HTERT RPE-1 (cell line): ENCODE measurements around the gene ATF6.
"Not testable (repeated sequence)": the region's sequence is repeated elsewhere in the genome, so short reads cannot be mapped to it uniquely, and the experiment has no call there.

Experiments
- in situ Hi-C: fragments of 300-500 bp; cut with MboI; formaldehyde crosslinking; loops from 4 replicates; pipeline ENCODE4 v1.14.3; 2020; ENCODE audit warnings: low sequenced_read_pairs

Gene ATF6

DNA sequence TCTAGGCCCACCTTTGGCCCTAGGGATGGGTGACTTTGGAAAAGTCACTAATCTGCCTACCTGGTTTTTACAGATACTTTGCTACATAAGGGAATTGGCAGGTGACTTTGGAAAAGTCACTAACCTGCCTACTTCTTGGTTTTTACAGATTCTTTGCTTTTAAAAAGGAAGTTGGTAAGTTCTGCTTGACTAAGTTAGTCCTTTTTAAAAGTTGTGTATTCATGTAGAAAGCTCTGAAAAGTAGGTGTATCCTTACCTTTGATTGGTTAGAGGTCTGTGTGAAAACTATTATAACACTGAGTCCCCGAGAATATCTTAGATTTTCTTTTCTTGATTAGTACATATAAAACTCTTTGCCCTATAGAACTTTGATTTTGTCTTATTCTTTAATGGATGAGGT, 12.4 kb downstream of the ATF6 start:
- in situ Hi-C loops, result no loop called here

DNA sequence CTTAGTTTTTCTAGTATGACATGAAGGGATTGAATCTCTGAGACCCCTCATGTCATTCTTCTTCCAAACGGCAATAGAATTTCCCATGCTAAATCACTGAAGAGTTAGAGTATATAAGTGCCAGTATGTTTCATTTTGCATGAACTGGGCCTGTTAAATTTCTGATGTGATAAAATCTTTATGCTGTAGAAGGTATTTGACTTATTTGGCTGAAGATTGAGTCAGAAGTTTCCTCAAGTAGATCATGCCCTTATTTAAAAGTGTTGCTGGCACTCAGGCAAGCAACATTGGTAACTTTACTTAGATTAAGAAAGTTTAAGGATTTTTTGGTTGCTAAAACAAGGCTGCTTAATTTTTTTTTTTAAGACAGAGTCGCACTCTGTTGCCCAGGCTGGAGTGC, 13.3 kb downstream of the ATF6 start:
- in situ Hi-C loops, result no loop called here

DNA sequence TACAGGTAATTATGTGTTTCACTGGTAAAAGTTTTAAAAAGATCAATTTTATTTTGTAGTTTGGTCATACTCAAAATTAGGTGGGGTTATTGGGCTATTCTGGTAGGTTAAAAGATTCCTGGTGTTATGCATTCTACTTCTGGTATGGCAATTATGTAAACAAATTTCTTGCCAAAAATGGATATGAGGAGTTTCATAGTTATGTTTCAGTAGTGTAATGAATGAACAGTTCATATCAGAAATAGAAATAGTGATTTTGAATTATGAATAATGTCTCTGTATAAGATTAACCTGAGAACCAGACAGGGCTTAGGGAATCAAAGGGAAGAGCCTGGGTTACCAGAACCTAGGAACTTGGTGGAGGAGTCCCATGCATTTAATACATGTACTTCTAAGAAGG, 15.9 kb downstream of the ATF6 start:
- in situ Hi-C loops, result no loop called here

DNA sequence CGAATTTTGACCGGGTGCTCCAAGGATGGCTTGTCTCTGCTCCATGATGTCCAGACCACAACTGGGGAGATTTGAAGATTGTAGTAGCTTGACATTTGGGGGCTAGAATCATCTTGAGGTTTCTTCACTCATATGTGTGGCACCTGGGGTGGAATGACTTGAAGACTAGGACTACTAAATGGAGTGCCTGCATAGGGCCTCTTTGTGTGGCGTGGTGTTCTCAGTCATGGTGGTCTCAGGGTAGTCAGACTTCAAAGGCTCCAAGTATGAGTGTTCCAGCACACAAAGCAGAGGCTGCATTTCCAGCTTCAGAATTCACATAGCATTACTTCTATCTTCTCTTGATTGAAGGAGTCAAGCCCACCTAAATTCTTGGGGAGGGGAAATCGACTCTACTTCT, 16.8 kb downstream of the ATF6 start:
- in situ Hi-C loops, result no loop called here

DNA sequence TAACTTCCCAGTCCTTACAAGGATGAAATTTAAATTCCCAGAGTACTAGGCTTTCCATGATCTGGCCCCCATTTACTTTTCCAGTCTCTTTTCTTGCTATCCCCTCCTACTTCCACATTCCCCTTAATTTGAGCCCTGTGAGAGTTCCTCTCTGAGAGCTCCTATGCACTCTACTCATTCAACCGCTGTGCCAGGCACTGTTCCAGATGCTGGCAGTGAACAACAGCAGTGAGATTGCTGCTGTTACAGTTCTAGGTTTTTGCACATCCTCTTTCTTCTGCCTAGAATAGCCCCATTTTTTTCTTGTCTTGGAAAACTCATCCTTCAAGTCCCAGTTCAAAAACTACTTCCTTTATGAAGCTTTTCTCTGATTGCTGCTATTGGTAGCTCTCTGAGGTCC, 18.8 kb downstream of the ATF6 start:
- in situ Hi-C loops, result no loop called here

DNA sequence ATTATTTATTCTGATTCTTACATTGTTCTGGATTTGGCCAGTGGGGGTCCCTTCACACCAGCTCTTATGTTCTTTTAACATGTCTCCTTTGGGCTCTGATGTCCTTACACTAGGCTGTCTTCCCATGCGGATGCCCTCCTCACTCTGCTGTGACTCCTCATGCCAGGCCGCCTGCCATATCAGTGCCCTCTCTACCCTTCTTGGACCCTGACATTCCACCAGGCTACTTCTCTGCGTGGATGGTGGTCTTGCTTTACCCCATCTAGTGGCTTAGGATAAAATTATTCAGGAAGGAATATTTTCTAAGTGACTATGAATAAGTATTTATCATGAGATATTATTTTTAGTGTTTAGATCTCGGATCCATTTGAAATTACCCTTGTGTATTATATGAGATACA, 21.2 kb downstream of the ATF6 start:
- in situ Hi-C loops, result no loop called here

DNA sequence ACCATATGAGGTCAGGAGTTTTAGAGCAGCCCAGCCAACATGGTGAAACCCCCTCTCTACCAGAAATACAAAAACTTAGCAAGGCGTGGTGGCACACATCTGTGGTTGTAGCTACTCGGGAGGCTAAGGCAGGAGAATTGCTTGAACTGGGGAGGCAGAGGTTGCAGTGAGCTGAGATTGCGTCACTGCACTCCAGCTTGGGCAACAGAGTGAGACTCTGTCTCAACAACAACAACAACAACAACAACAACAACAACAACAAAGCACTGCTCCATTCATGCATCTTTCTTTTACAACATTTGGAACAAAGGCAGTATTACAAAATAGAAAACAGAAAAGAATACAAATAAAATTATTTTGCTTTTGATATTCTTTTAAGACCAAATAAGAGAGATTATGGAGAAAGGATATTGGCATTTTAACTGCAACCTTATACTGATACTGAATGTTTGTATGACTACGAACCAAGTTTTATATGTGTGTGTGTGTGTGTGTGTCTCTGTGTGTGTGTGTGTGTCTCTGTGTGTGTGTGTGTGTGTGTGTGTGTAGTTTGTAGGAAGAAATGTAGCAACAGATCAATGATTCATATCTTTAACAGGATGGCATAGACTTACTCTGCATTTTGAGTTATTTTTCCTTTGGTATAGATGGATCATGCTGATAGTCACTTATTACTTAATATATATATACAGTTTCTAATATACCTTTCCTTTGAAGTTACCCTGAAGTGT, 24.6 kb downstream of the ATF6 start:
- in situ Hi-C loops, result no loop called here

DNA sequence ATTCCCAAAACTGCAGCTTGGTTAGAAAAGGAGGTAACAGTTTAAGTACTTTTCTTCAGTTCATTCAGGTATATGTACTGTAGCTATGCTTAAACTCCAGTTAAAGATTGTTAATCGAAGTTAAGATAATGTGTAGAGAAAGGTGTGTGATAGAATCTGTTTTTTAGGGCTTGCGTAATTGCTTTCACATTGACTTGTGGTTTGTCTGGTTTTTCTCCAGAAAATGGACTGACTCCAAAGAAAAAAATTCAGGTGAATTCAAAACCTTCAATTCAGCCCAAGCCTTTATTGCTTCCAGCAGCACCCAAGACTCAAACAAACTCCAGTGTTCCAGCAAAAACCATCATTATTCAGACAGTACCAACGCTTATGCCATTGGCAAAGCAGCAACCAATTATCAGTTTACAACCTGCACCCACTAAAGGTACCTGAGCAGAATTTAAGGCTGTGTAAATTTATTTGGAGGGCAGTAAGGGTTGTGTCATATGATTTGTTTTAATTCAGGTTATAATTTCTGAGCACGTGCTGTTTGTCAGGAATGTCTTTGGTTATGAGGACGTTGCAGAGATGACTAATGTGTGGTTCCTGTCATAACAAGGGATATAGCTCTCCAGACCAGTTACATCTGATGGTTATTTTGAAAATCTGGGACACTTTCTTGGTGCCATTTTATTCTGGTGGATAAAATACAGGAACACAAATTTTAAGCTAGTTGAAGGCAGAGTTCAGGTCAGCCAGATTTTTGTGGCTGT, 26.0 kb downstream of the ATF6 start:
- in situ Hi-C loops, result no loop called here

DNA sequence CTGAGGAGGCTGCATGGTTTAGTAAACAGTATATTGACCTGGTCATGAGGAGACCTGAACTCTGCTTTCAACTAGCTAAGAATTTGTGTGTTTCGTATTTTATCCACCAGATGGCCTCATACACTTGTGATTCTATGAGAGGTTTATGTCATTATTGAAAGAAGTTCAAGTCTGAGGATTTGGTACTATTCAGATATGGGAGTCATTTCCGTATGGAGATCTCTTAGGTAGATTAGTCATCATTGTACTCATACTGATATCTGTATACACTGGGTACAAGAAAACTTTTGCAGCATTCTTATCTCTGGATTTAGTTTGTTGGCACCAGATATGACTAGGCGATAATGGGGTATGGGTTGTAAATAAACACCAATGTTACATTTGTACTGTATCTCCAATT, 26.6 kb downstream of the ATF6 start:
- in situ Hi-C loops, result no loop called here

DNA sequence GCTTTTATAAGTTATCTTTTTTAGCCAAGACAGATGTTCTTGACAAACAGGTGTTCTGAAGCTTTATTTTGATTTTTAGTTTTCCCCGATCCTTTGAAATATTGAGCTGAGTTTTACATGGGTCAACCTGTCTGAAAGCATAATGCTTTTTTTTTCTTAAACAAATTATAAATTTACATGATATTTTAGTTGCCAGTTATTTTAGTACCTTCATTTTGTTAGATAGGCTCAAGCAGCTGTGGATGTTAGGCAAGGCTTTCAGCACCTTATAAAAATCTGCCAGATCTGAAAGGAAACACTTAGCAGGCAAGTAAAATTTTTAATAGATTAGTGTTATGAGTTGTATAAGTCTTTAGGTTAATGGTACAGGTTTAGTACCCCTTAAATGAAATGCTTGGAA, 33.7 kb downstream of the ATF6 start:
- in situ Hi-C loops, result no loop called here

DNA sequence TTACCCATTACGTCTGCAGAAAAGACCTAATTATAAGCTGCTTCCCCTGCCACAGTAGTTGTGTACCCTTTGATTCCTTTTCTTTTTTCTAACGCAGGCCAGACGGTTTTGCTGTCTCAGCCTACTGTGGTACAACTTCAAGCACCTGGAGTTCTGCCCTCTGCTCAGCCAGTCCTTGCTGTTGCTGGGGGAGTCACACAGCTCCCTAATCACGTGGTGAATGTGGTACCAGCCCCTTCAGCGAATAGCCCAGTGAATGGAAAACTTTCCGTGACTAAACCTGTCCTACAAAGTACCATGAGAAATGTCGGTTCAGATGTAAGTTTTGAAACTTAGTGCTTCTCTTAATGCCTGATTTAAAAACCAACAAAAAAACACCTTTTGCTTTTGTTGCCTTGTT, 35.8 kb downstream of the ATF6 start:
- in situ Hi-C loops, result no loop called here

DNA sequence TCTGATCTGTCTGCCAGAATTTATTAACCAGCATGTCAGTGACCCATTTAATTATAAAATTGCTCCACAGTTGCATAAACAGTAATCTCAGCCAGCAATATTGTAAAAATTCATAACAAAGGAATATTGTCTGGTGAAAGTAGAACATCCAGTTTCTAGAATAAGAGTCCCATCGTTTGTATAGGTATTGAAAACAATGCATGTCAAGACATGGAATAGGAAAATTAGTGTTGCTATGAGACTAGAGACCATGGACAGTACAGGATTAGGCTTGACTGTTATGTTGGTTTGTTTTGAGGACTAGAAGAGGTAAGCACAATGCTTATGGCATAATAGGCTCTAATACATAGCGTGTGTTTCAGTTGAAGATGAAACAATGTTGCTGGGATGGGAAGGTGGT, 37.1 kb downstream of the ATF6 start:
- in situ Hi-C loops, result no loop called here

DNA sequence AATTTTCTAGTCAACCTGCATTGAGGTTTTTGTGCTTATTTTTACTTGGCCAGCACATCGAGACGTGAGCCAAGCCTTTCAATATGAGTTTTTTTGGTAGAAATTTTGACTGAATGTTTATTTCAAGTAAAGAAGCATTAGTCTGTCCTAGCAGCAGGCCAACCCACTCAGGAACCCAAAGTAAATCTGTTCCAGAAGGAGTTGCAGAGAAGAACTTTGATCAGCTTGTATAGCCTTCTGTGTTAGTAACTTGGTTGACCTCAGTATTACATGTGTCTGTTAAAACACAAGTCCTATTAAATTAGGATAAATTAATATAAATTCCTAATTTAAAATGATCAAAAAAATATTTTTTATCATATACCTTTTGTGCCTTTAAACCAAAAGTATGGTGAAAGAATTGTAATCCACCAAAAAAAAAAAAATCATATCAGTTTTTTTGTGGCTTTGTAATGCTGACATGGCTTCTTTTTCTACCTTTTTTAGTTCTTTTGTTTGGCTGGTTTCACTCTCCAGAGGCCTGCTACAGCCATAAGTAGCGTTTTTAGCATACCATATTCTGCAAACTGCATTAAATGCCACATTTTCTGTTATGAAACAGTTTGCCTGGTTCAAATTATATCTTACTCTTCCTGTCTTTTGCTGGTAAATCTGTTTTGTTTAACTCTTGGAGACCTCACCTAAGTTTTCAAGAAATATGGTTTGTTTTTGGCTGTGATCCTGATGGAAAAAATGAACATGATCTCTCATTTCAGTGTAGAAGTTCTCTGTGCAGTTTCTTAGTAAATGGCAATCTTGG, 39.5 kb downstream of the ATF6 start:
- in situ Hi-C loops, result no loop called here

DNA sequence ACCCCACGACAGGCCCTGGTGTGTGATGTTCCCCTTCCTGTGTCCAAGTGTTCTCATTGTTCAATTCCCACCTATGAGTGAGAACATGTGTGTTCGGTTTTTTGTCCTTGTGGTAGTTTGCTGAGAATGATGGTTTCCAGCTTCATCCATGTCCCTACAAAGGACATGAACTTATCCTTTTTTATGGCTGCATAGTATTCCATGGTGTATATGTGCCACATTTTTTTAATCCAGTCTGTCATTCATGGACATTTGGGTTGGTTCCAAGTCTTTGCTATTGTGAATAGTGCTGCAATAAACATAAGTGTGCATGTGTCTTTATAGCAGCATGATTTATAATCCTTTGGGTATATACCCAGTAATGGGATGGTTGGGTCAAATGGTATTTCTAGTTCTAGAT, 43.1 kb downstream of the ATF6 start:
- in situ Hi-C loops, result not testable (repeated sequence)

DNA sequence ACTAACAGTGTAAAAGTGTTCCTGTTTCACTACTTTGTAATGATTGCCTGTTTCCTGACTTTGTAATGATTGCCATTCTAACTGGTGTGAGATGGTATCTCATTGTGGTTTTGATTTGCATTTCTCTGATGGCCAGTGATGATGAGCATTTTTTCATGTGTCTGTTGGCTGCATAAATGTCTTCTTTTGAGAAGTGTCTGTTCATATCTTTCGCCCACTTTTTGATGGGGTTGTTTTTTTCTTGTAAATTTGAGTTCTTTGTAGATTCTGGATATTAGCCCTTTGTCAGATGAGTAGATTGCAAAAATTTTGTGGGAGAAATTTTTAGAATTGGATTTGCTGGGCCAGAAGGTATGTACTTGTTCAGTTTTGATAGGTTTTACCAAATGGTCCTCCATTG, 43.5 kb downstream of the ATF6 start:
- in situ Hi-C loops, result not testable (repeated sequence)

DNA sequence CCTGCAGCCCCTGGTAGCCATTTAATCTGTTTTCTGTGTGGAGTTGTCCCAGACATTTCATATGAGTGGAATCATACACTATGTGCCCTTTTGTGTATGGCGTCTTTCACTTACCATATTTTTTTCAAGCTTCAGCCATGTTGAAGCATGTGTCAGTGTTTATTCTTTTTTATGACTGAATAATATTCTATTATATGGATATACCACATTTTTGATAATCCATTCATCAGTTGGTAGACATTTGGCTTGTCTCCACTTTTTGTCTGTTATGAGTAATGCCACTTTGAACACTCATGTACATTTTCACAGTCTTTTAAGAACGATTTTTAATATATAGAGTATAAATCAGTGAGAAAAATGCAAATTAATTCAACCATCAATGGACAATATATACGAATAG, 44.7 kb downstream of the ATF6 start:
- in situ Hi-C loops, result no loop called here

DNA sequence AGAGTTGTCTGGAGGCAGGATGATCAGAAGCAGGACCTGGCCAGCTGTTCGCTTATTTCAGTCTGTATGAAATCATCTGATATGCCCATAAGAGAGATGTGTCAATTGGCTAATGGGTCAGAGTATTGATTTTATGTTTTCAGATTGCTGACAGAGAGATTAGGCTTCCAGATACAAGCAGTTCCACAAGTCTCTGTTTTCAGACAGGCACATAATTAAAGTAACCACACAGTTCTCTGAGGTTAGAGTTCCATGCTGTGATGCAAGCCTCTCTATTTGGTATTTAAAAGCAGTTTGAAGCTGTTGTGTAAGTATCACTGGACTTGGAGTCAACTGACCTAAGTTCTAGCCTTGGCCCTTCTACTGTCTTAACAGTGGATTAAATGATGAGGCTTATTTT, 50.1 kb downstream of the ATF6 start:
- in situ Hi-C loops, result no loop called here

DNA sequence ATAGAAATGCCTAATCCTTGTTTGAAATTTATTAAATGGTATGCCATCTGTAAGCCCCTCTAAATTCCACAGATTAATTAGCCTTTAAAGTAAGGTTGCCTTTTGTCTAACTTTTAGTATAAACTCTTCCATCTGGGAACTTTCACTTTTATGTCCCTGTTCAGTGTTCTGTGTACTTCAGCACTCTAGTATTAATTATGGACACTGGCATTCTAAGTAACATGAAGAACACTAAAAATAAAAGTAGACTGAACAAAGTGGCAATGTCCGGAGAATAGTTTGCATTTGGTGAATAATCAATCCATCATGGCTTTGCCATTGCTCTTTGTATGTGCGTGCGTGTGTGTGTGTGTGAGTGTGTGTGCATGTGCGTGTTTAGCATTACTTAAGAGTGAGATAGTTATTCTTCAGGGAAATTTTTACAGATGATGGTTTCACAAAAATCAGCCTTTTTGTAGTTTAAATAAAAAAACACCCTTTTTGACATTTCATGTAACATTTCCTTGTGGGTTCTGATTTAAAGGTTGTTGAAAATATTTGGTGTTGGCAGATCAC, 51.1 kb downstream of the ATF6 start:
- in situ Hi-C loops, result no loop called here

DNA sequence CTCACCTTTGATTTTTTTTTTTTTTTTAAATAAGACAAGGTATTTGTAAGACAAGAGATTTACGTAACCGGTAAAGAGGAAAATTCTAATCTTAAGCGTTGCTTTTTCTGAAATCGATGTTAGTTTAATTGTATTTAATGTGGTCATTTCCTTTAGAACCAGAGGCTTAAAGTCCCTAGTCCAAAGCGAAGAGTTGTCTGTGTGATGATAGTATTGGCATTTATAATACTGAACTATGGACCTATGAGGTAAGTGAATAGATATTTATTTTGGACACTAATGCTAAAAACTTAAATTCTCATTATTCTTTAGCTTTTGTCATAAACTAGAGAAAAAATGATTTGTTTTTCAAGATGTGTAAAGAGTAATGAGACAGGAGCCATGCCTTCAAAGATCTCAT, 54.8 kb downstream of the ATF6 start:
- in situ Hi-C loops, result no loop called here

DNA sequence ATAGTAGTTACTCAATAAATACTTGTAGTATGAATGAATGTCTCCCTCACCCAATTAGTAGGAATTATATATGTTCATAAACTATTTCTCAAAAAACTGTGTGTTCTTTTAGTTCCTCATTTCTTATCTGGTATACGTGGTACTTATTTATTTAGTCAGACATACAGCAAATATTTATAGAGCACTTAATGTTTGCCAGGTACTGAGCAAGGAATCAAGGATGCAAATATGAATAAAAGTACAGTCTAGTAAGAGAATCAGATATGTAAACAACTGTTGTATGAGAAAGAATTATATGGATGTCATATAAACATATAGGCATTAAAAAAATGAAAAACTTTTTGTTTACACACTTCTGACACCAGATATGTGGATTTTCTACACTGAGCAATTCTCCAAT, 58.5 kb downstream of the ATF6 start:
- in situ Hi-C loops, result no loop called here

DNA sequence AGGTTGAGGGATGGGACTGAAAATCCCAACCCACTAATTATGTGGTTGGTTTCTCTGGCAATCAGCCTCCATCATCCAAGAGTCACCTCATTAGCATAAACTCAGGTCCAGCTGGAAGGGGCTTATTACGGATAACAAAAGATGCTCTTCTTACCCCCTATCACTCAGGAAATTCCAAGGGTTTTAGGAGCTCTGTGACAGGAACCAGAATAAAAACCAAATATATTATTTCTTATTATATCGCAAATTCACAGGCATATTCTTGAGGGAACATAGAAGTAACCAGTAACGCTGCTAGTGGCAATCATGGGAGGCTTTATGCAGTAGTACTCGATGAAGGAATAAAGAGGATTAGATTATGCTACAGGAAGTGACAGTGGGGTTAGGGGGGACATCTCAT, 59.7 kb downstream of the ATF6 start:
- in situ Hi-C loops, result no loop called here

DNA sequence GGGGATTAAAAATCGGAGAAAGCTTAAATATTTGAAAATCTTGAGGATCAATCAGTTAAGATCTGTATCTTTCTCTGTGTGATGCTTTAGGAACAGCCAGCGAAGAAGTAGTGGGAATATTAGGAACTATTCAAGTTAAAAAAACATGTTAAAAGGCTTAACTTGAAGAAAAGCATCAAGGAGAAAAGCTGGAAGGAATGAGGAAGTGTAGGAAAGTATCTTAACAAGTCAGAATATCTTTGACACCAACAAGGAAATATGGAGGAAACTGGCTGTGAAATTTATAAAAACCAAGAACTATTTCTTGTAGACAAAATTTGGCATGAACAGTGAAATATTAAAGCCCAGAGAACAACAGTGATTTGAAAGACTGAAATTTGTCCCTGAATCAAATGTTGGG, 60.4 kb downstream of the ATF6 start:
- in situ Hi-C loops, result no loop called here
